Subcutaneous abdominal adipose tissue (tissue), 5 donors: ENCODE results near the gene EXOC6B.

Source experiments
- H3K27ac ChIP-seq: one replicate; pipeline ENCODE4 v1.7.0; 2013; ENCODE audit warnings: low read depth, mild to moderate bottlenecking, inconsistent platforms, low read length, moderate library complexity
- H3K27me3 ChIP-seq, 5 donors: one replicate each; pipeline ENCODE4 v1.7.0; 2013; ENCODE audit warnings: low read length in 5 of 5, inconsistent platforms in 1 of 5; ENCODE audit not compliant: control insufficient read depth in 5 of 5, insufficient read depth in 4 of 5
- H3K36me3 ChIP-seq, 5 donors: one replicate each; pipeline ENCODE4 v1.7.0; 2013; ENCODE audit warnings: low read length in 5 of 5; ENCODE audit not compliant: control insufficient read depth in 5 of 5, insufficient read depth in 5 of 5
- H3K4me1 ChIP-seq, 5 donors: one replicate each; pipeline ENCODE4 v1.7.0; 2013; ENCODE audit warnings: low read length in 5 of 5, mild to moderate bottlenecking in 3 of 5, moderate library complexity in 1 of 5; ENCODE audit not compliant: control insufficient read depth in 5 of 5, insufficient read depth in 5 of 5
- H3K4me3 ChIP-seq, 5 donors: one replicate each; pipeline ENCODE4 v1.7.0; 2013; ENCODE audit warnings: low read length in 5 of 5, low read depth in 1 of 5
- H3K9ac ChIP-seq, 5 donors: one replicate each; pipeline ENCODE4 v1.7.0; 2013; ENCODE audit warnings: low read length in 5 of 5, mild to moderate bottlenecking in 4 of 5, moderate library complexity in 3 of 5
- H3K9me3 ChIP-seq, 5 donors: one replicate each; pipeline ENCODE4 v1.7.0; 2013; ENCODE audit warnings: low read length in 5 of 5; ENCODE audit not compliant: control insufficient read depth in 5 of 5
- donor health status: healthy.
- donor health status: healthy.
- donor health status: healthy.
- donor health status: healthy.
- donor health status: healthy.

EXOC6B gene

DNA sequence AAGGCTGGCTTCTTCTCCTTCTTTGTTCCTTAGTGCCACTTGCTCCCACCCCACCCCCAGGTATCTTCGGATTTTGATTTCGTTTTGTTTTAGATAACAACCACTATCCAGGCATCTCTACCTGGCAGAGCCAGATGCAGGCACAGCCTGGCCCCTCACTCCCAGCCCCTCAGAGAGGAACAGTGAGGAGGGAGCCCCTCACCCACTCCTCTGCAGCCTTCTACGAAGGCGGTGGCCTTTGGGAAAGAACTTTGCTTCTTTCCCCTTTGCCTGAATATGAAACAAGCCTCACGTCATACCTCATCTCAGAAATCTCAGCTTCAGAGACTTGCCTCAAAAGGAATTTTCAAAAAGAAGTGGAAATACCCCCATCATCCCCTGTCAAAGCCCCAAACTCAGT lies 671.9 kb downstream of the EXOC6B start:
- Histone ChIP-seq H3K4me1 (peaks cover 0 to 18% (median 14%) of the 10 kb centered on the region in 5 donors), H3K4me3 (no peak overlapping the region), H3K9me3 (no peaks in the 10 kb centered on the region), H3K27ac (no peak overlapping the region), H3K27me3 (peaks cover 20 to 63% (median 46%) of the 10 kb centered on the region in 5 donors), H3K9ac (no peak overlapping the region), H3K36me3 (no peaks in the 10 kb centered on the region)

DNA sequence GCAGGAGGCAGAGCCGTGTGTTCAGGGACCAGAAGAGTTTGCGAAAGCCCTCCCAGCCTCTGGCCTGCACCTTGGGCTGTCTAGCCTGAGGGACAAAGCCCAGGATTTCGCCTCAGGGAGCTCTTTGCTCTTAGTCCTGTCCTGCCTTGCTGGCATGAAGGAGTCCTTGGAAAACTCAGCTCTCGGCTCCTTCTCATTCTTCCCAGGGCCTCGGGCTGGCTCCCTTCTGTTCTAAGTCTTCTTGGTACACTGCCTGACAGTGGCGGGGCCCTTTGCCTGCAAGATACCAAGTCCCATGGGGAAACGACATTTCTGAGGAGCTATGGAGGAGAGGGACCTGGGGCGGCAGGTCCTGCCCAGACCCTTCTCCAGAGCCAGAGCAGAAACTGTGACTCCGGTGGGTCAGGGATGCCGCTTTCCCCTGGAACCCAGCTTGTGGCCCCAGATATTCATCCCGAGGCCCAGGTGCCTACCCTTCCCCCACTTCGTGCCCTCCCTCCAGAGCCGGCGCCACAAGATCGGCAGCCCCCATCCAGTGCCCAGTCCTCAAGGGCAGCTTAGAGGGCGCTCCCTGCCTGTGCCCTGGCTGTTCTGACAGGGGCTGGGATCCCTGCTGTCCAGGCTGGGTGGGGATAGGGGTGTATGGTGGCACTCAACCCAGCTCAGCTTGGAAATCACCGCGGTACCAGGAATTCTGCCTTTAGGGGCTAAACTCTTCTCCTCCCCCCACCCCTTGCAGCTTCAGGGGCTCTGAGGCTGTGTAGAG lies 672.6 kb downstream of the EXOC6B start:
- Histone ChIP-seq H3K27me3 (peaks cover 18 to 61% (median 46%) of the 10 kb centered on the region in 5 donors), H3K9ac (no peak overlapping the region), H3K9me3 (no peaks in the 10 kb centered on the region)

DNA sequence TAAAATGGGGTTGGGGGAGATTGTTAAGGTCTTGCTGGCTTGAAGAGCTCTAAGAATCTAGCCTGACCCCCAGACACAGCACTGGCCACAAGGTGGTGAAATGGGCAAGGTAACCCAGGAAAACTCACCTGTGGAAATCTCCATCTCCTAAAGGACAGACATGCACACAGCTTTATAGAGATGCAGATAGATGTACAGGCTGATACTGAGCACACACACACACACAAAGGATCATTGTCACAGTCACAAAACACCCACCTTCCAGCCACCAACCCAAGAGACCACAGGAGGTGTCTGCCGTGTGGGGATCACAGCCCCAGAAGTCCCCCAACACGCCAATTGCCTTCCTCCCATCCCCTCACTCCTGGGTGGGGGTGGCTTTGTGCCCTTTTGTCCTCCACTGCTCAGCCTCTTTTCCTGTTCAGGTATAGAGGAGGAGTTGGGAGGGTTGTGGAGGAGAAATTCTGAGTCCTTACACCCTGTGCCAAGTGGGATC lies 674.9 kb downstream of the EXOC6B start:
- Histone ChIP-seq H3K9me3 (no peaks in the 10 kb centered on the region), H3K27me3 (peaks cover 17 to 61% (median 49%) of the 10 kb centered on the region in 5 donors), H3K4me1 (peaks cover 0 to 41% (median 37%) of the 10 kb centered on the region in 5 donors), H3K9ac (no peak overlapping the region), H3K36me3 (no peaks in the 10 kb centered on the region), H3K4me3 (no peak overlapping the region), H3K27ac (no peak overlapping the region)

More for the DNA sequence above, 672.6 kb downstream of the EXOC6B start:
- H3K4me3 ChIP-seq = no peak overlapping the region
- no peaks in the 10 kb centered on the region for H3K36me3 ChIP-seq
- H3K27ac ChIP-seq = no peak overlapping the region
- peaks cover 0 to 19% (median 16%) of the 10 kb centered on the region in 5 donors for H3K4me1 ChIP-seq

DNA sequence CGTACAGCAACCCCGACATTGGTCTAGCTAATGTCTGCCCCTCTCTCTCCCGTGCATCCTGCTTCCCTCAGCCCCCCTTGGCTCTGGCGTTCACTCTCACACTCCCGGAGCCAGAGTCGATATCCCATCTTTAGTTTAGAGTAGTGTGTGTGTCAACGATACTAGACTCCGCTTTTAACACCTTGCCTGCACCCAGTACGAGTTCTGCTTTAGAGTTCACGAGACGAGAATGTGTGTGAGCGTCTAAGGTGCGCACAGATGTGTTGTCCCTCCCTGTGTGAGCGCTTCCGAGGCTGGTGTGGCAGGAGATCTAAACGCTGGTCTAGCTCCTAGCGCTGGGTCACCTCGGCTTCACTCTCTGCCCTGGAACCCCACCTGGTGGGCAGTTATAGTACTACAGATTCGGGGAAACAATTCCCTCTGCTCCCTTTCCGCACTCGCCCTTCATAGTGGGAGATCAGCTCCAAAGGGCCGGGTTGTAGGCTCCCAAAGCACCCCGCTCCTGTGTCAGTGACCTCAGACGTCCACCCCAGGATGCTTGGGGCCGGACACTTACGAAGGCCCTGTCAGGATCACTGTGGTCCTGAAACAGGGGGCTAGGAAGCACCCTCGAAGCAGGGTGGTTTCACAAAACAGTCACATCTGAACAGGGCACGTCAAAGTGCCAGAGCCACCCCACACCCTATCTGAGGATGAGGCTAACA lies 675.5 kb downstream of the EXOC6B start:
- peak overlapping the region in 1 of 5 donors; percentile 48 for H3K9ac ChIP-seq
- peaks cover 17 to 56% (median 46%) of the 10 kb centered on the region in 5 donors for H3K27me3 ChIP-seq
- H3K4me1 ChIP-seq = peaks cover 0 to 47% (median 42%) of the 10 kb centered on the region in 5 donors
- H3K9me3 ChIP-seq = no peaks in the 10 kb centered on the region
- peak overlapping the region; percentile 34 to 79 (median 67) for H3K4me3 ChIP-seq
- no peaks in the 10 kb centered on the region for H3K36me3 ChIP-seq
- H3K27ac ChIP-seq = no peak overlapping the region

DNA sequence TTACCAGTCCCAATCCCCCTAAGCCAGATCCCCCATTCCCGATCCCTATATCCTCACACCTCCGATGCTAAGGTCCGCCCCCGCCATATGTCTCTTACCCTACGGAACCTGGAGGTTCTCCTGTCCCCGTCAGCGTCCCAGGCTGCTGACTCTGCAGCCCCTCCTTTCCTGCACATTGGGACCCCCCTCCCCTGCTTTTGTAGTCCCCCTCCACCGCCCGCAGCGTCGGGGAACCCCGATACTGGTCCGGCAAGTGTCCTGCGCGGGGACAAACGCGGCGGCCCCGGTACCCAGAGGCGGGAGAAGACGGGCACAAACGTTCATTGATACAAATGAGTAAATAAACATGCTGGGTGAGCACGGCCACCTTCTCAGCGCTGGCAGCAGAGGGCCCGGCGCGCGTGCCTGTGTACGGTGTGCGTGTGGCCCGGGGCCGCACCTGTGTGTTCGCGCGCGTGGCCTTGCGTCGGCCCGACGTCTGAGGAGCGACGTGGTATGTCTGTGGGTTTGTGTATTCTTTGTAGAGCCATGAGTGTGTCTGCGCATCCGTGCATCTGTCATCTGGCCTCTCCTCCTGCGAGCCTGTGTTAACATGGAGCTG lies 676.2 kb downstream of the EXOC6B start:
- H3K9me3 ChIP-seq = no peaks in the 10 kb centered on the region
- H3K4me3 ChIP-seq = peak overlapping the region; percentile 59 to 79 (median 70)
- H3K4me1 ChIP-seq = peaks cover 0 to 53% (median 49%) of the 10 kb centered on the region in 5 donors
- no peak overlapping the region for H3K27ac ChIP-seq
- H3K27me3 ChIP-seq = peaks cover 16 to 51% (median 44%) of the 10 kb centered on the region in 5 donors
- no peaks in the 10 kb centered on the region for H3K36me3 ChIP-seq
- H3K9ac ChIP-seq = peak overlapping the region in 1 of 5 donors; percentile 48

DNA sequence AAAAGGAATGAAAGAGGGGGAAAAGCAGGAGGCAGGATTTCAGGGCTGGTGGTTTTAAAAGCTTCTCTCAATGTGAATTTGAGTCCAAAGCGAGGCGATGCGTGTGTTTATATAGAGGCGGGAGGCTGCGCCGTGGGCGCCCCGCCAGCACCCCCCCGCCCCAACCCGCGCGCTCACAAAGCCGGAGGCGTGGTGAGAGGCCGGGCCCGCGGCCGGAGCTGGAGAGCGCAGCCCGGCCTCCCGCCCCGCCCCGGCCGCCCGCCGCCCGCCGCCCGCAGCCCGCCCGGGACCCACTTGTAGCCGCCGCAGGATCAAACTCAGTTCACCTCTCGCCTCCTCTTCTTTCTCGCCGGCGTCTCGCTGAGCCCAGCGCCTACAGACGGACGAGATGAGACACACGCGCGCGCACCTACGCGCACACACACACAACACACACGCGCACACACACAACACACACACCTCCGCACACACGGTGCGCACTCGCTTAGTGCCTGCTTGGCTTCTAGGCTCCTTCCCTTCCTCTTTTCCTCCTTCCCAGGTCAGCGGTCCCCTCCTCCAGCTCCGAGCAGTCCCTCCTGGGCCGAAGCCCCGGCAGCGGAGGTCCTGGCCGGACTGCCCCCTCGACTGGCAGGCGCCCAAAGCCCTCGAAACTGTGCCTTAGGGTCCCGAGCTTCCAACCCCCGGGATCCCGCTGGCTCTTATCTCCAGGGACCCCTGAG lies 676.8 kb downstream of the EXOC6B start:
- no peak overlapping the region for H3K27ac ChIP-seq
- peak overlapping the region in 2 of 5 donors; percentile 30 to 51 for H3K9ac ChIP-seq
- peaks cover 10 to 45% (median 39%) of the 10 kb centered on the region in 5 donors for H3K27me3 ChIP-seq
- no peaks in the 10 kb centered on the region for H3K36me3 ChIP-seq
- H3K9me3 ChIP-seq = no peaks in the 10 kb centered on the region
- H3K4me3 ChIP-seq = peak overlapping the region; percentile 61 to 79 (median 70)
- H3K4me1 ChIP-seq = peaks cover 0 to 59% (median 54%) of the 10 kb centered on the region in 5 donors

DNA sequence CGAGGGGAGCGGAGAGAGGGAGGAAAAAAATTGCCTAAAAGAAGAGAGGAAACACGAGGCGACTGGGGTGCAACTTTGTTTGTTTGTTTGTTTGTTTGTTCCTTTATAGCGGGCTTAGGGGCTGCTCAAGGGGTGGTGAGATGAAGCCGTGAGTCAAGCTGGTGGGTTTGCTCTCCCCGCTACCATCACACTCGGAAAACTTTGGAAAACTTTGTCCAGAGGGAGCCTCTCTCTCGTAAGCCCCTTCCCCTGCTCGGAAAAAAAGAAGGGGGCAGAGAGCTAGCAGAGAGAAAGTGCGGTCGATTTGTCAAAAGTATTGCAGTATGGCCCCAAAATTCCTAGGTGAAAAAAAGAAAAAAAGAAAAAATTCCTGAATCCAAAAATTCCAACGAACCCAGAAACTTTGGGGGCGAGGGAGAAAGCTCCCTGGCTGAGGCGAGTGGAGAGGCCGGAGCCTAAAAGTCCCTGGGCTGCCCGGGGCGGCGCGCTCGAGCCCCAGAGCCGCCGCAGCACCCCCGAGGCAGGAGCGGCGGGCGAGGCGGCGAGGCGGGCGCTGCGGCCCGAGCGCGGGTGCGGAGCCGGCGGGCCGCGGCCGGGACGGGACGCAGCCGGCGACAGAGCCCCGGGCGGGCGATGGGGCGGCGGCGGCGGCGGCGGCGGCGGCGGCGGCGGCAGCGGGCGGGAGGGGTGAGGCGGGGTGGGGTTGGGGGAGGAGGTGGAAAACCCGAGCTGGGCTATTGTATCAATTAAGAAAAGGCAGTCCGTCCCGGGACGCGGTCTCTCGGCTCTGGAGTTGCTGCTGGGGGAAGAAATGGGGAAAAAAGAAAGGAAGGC lies 677.6 kb downstream of the EXOC6B start:
- Histone ChIP-seq H3K4me1 (peaks cover 0 to 66% (median 60%) of the 10 kb centered on the region in 5 donors), H3K27ac (no peak overlapping the region), H3K9ac (peak overlapping the region in 2 of 5 donors; percentile 40 to 59), H3K4me3 (peak overlapping the region; percentile 56 to 73 (median 70)), H3K27me3 (peaks cover 7 to 40% (median 37%) of the 10 kb centered on the region in 5 donors), H3K9me3 (no peaks in the 10 kb centered on the region), H3K36me3 (no peaks in the 10 kb centered on the region)

DNA sequence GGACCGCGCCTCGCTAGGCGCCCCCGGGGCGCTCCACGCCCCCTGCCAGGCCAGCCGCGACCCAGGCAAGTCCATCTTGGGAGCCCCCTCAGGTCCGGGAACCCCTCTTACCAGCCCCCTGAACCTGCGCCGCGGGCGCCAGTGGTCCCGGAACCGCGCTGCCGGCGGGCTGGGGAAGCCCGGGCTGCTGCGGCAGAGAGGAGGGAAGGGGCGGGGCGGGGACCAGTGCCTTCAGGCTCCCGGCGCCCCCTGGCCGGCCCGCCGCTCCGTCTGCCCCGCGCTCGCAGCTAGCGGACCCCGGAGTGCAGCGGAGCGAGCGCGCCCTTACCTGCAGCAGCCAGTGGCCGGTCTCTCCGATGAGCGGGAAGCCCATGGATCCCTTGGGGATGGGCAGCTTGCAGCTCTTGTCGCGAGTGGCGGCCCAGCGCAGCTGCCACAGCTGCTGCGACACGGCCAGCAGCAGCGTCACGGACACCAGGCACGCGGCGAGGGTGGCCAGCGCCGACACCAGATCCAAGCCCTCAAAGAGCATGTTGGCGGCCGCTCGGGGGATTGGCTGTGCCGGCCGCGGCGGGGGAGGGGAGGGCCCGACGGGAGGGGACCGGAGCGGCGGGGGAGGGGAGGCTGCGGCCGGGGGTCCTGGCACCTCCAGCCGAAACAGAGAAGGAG lies 678.4 kb downstream of the EXOC6B start, which contains the start of gene CYP26B1:
CYP26B1 (minus strand) TSS at position 560 of the 669 bp plus-strand sequence; CDS start at position 532, 28 bp downstream.
- Histone ChIP-seq H3K27ac (peak within 1 kb of the TSS; percentile 41), H3K36me3 (no peaks in the 10 kb centered on the region), H3K27me3 (peaks cover 4 to 37% (median 33%) of the 10 kb centered on the region in 5 donors), H3K4me1 (peaks cover 0 to 74% (median 68%) of the 10 kb centered on the region in 5 donors), H3K9me3 (no peaks in the 10 kb centered on the region), H3K9ac (peak within 1 kb of the TSS in 2 of 5 donors; percentile 40 to 59), H3K4me3 (peak within 1 kb of the TSS; percentile 65 to 80 (median 73))
